Kidney (tissue), 14 donors: ENCODE measurements around the gene GGT6. TPM values are rescaled to one million over a fixed set of nuclear protein-coding genes. Genes with fewer than 3 reads are reported as not detected.

Experiments
- DNase-seq, 5 donors: peaks; one replicate each; pipeline ENCODE4 v3.0.0-alpha.2; 2013 to 2020
- FAIRE-seq: peaks from 2 replicates; lab custom pipeline; 2012; peaks lifted over from hg19 to GRCh38; lab: Jason Lieb, UNC
- H3K27ac ChIP-seq, 2 donors: one replicate each; pipeline ENCODE4 v1.7.0; 2013; ENCODE audit warnings: low read depth in 2 of 2, low read length in 2 of 2, inconsistent platforms in 1 of 2
- H3K27me3 ChIP-seq: one replicate; pipeline ENCODE4 v1.7.1; 2013; ENCODE audit warnings: low read length, inconsistent platforms; ENCODE audit not compliant: control insufficient read depth, insufficient read depth
- H3K36me3 ChIP-seq, 3 donors: one replicate each; pipeline versions ENCODE4 v1.7.0 to v1.7.1; 2013; ENCODE audit warnings: low read length in 3 of 3, control low read depth in 1 of 3, inconsistent platforms in 1 of 3; ENCODE audit not compliant: insufficient read depth in 3 of 3, control insufficient read depth in 2 of 3
- H3K4me1 ChIP-seq, 3 donors: one replicate each; pipeline versions ENCODE4 v1.7.0 to v1.7.1; 2013; ENCODE audit warnings: low read length in 3 of 3, inconsistent platforms in 1 of 3, low read depth in 1 of 3; ENCODE audit not compliant: control insufficient read depth in 2 of 3, insufficient read depth in 2 of 3
- H3K4me3 ChIP-seq, 3 donors: one replicate each; pipeline versions ENCODE4 v1.7.0 to v1.8.1; 2013; ENCODE audit warnings: low read length in 3 of 3, control low read depth in 1 of 3, inconsistent platforms in 1 of 3
- H3K9ac ChIP-seq, 3 donors: one replicate each; pipeline versions ENCODE4 v1.7.0 to v1.7.1; 2013; ENCODE audit warnings: low read length in 3 of 3, control low read depth in 1 of 3, inconsistent platforms in 1 of 3
- H3K9me3 ChIP-seq, 3 donors: one replicate each; pipeline versions ENCODE4 v1.7.0 to v1.7.1; 2013; ENCODE audit warnings: low read length in 3 of 3, control low read depth in 1 of 3, inconsistent platforms in 1 of 3; ENCODE audit not compliant: control insufficient read depth in 2 of 3, insufficient read depth in 1 of 3
- intact Hi-C: fragments of 100-400 bp; cut with DNase I; formaldehyde crosslinking; loops from one replicate; pipeline ENCODE4 v1.11.1; 2022
- polyA plus RNA-seq: library from polyadenylated mRNA; stranded (reverse); fragments of 350-450 nt; fragmentation: Illumina TruSeq; extraction: RNeasy Lipid Tissue Mini Kit (QIAGEN cat#74804); gene quantifications from one replicate; pipeline ENCODE4 v1.2.3, GENCODE V29; 2014; ENCODE audit warnings: low read depth, low replicate concordance; ENCODE audit not compliant: insufficient read depth
- total RNA-seq: library from RNA; stranded (reverse); fragmentation: NEBNext Ultra II Directional; extraction: Animal tissue kit (Norgen Biotek cat#: 25700); gene quantifications from one replicate; pipeline ENCODE4 v1.2.1, GENCODE V29; 2021
- TF ChIP-seq, protein P1 (sequence below): IDR thresholded peaks from 3 replicates; pipeline ENCODE4 v1.5.1; 2012; ENCODE audit warnings: mild to moderate bottlenecking, moderate library complexity, borderline replicate concordance; ENCODE audit not compliant: insufficient read depth; ENCODE audit errors: extremely low read depth
- donor health status: control.
- donor health status: control.
- donor health status: control.
- donor health status: control.
- donor health status: control.
- donor health status: DM: yes; HTN: yes; CAD: no.
- donor health status: Normal renal cell carcinoma (clear cell type).

GGT6 gene
- total and polyA plus RNA-seq, 2 donors from 2014 or later = 16.8 to 51.4 TPM

GRCh38 chr17:4594931-4595684 lies 34.7 kb upstream of the GGT6 start:
- DNase-seq = peak; percentile 52 to 70 (median 68)
- intact Hi-C loops = no loop called here
- TF ChIP-seq, protein P1, sequence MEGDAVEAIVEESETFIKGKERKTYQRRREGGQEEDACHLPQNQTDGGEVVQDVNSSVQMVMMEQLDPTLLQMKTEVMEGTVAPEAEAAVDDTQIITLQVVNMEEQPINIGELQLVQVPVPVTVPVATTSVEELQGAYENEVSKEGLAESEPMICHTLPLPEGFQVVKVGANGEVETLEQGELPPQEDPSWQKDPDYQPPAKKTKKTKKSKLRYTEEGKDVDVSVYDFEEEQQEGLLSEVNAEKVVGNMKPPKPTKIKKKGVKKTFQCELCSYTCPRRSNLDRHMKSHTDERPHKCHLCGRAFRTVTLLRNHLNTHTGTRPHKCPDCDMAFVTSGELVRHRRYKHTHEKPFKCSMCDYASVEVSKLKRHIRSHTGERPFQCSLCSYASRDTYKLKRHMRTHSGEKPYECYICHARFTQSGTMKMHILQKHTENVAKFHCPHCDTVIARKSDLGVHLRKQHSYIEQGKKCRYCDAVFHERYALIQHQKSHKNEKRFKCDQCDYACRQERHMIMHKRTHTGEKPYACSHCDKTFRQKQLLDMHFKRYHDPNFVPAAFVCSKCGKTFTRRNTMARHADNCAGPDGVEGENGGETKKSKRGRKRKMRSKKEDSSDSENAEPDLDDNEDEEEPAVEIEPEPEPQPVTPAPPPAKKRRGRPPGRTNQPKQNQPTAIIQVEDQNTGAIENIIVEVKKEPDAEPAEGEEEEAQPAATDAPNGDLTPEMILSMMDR = peak; percentile 1
- Histone ChIP-seq H3K27ac (no peak overlapping the region), H3K9ac (no peak overlapping the region), H3K9me3 (no peaks in the 10 kb centered on the region), H3K27me3 (no peaks in the 10 kb centered on the region), H3K4me1 (peaks cover 0 to 20% (median 8%) of the 10 kb centered on the region in 3 donors), H3K36me3 (peaks cover 0 to 33% (median 4%) of the 10 kb centered on the region in 3 donors), H3K4me3 (no peak overlapping the region)
- FAIRE-seq = no peak

- DNase-seq = peak in 1 of 5 donors; percentile 57
- Histone ChIP-seq H3K36me3 (peaks cover 0 to 29% (median 4%) of the 10 kb centered on the region in 3 donors), H3K4me1 (peaks cover 0 to 22% (median 8%) of the 10 kb centered on the region in 3 donors), H3K4me3 (no peak overlapping the region), H3K9me3 (no peaks in the 10 kb centered on the region), H3K9ac (no peak overlapping the region), H3K27ac (no peak overlapping the region), H3K27me3 (no peaks in the 10 kb centered on the region)
- FAIRE-seq = no peak
- TF ChIP-seq, protein P1 = no peak
- intact Hi-C loops = no loop called here
Measured at GRCh38 chr17:4594406-4594805, 34.0 kb upstream of the GGT6 start.

GRCh38 chr17:4593021-4593421 lies 32.6 kb upstream of the GGT6 start:
- FAIRE-seq (no peak), DNase-seq (peak in 1 of 5 donors; percentile 73)
- H3K27ac ChIP-seq = no peak overlapping the region

More at GRCh38 chr17:4593021-4593421, 32.6 kb upstream of the GGT6 start:
- no peaks in the 10 kb centered on the region for H3K27me3 ChIP-seq
- intact Hi-C loops = no loop called here
- H3K4me1 ChIP-seq = peaks cover 0 to 32% (median 12%) of the 10 kb centered on the region in 3 donors
- H3K4me3 ChIP-seq = no peak overlapping the region
- H3K36me3 ChIP-seq = peaks cover 0 to 23% (median 3%) of the 10 kb centered on the region in 3 donors
- no peaks in the 10 kb centered on the region for H3K9me3 ChIP-seq
- no peak overlapping the region for H3K9ac ChIP-seq
- TF ChIP-seq, protein P1 = no peak
